Lower leg skin (tissue), 3 donors: Measurements from ENCODE around the gene UBE2C.

Source experiments
- CTCF ChIP-seq, 3 donors: fragments of 450-650 bp; IDR thresholded peaks; one replicate each; pipeline ENCODE4 v1.5.1; 2016; ENCODE audit warnings: antibody characterized with exemption in 3 of 3, mild to moderate bottlenecking in 3 of 3, moderate library complexity in 2 of 3
- POLR2A ChIP-seq, 2 donors: fragments of 450-650 bp; IDR thresholded peaks; one replicate each; pipeline ENCODE4 v1.6.1; 2016 to 2017; ENCODE audit warnings: antibody characterized with exemption in 2 of 2, mild to moderate bottlenecking in 1 of 2, moderate library complexity in 1 of 2

- TF ChIP-seq CTCF (IDR thresholded peaks at IDR 0.05): no peak
- TF ChIP-seq POLR2A (IDR thresholded peaks at IDR 0.05): no peak
These were observed 33.0 kb downstream of the UBE2C start for GRCh38 chr20:45845452-45845851.
